ENCODE measurements around the gene NXPE1.

DNA sequence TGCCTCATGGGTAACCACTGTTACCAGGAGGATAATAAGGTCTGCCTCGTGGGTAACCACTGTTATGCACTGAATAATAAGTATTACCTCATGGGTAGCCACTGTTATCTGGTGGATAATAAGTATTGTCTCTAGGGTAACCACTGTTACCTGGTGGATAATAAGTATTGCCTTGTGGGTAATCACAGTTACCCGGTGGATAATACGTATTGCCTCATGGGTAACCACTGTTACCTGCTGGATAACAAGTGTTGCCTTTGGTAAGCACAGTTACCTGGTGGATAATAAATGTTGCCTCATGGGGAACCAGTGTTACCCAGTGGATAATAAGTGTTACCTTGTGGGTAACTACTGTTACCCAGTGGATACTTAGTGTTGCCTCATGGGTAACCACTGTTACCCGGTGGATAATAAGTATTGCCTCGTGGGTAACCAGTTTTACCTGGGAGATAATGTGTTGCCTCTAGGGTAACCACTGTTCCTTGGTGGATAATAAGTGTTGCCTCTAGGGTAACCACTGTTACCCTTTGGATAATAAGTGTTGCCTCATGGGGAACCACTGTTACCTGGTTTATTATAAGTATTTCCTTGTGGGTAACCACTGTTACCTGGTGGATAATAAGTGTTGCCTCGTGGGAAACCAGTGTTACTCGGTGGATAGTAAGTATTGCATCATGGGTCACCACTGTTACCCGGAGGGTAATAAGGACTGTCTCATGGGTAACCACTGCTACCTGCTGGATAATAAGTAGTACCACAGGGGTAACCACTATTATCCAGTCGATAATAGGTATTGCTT, 46.5 kb upstream of the NXPE1 start:
- no peak for TF ChIP-seq POLR2A (IDR thresholded peaks at IDR 0.05)
- TF ChIP-seq, protein P1, sequence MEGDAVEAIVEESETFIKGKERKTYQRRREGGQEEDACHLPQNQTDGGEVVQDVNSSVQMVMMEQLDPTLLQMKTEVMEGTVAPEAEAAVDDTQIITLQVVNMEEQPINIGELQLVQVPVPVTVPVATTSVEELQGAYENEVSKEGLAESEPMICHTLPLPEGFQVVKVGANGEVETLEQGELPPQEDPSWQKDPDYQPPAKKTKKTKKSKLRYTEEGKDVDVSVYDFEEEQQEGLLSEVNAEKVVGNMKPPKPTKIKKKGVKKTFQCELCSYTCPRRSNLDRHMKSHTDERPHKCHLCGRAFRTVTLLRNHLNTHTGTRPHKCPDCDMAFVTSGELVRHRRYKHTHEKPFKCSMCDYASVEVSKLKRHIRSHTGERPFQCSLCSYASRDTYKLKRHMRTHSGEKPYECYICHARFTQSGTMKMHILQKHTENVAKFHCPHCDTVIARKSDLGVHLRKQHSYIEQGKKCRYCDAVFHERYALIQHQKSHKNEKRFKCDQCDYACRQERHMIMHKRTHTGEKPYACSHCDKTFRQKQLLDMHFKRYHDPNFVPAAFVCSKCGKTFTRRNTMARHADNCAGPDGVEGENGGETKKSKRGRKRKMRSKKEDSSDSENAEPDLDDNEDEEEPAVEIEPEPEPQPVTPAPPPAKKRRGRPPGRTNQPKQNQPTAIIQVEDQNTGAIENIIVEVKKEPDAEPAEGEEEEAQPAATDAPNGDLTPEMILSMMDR (IDR thresholded peaks at IDR 0.05), result no peak

Measured in testis (tissue), 2 donors.